Anterior cingulate cortex (tissue), 58 donors: ENCODE measurements around the gene KIRREL3.

Experiments
- DNase-seq, 58 donors: peaks; one replicate each; lab custom pipeline; 2025; lab: John Stamatoyannopoulos, UW

KIRREL3 gene

GRCh38 chr11:127000291-127000968 lies at the start of gene KIRREL3:
Gene KIRREL3 (minus strand): TSS chr11:127000770.
- peak in 54 of 58 donors; percentile 20 to 81 (median 51) for DNase-seq

- no peak for DNase-seq
Measured at GRCh38 chr11:127050186-127050585, 49.6 kb upstream of the KIRREL3 start.

GRCh38 chr11:127049486-127049885 lies 48.9 kb upstream of the KIRREL3 start:
- DNase-seq = no peak

- no peak for DNase-seq
Measured at GRCh38 chr11:127044535-127044934, 44.0 kb upstream of the KIRREL3 start.

- DNase-seq = no peak
Measured at GRCh38 chr11:127042445-127042844, 41.9 kb upstream of the KIRREL3 start.

- DNase-seq = no peak
Measured at GRCh38 chr11:127039591-127039990, 39.0 kb upstream of the KIRREL3 start.

- DNase-seq = no peak
Measured at GRCh38 chr11:127037596-127037995, 37.0 kb upstream of the KIRREL3 start.

- DNase-seq = no peak
Measured at GRCh38 chr11:127037001-127037400, 36.4 kb upstream of the KIRREL3 start.

GRCh38 chr11:127035824-127036223 lies 35.3 kb upstream of the KIRREL3 start:
- DNase-seq = no peak

- DNase-seq = no peak
Measured at GRCh38 chr11:127034973-127035372, 34.4 kb upstream of the KIRREL3 start.

- no peak for DNase-seq
Measured at GRCh38 chr11:127028648-127029047, 28.1 kb upstream of the KIRREL3 start.

GRCh38 chr11:127027789-127028188 lies 27.2 kb upstream of the KIRREL3 start:
- no peak for DNase-seq

GRCh38 chr11:127027000-127027399 lies 26.4 kb upstream of the KIRREL3 start:
- DNase-seq = no peak

GRCh38 chr11:127023991-127024390 lies 23.4 kb upstream of the KIRREL3 start:
- no peak for DNase-seq

GRCh38 chr11:127018683-127019279 lies 18.2 kb upstream of the KIRREL3 start:
- DNase-seq = no peak

- DNase-seq = no peak
Measured at GRCh38 chr11:127017482-127017881, 16.9 kb upstream of the KIRREL3 start.

- no peak for DNase-seq
Measured at GRCh38 chr11:127013550-127013949, 13.0 kb upstream of the KIRREL3 start.

GRCh38 chr11:127006311-127006710 lies 5.7 kb upstream of the KIRREL3 start:
- DNase-seq = no peak

GRCh38 chr11:127003260-127003981 lies 2.9 kb upstream of the KIRREL3 start:
- DNase-seq = peak in 44 of 58 donors; percentile 13 to 82 (median 56)

- DNase-seq = no peak
Measured at GRCh38 chr11:127002669-127003259, 2.2 kb upstream of the KIRREL3 start.

- DNase-seq = peak in 6 of 58 donors; percentile 16 to 44 (median 24)
Measured at GRCh38 chr11:127000981-127001380, 411 bp upstream of the KIRREL3 start.
